Gastrocnemius medialis (tissue), 4 donors: ENCODE results near the gene LHX3. TPM values are rescaled to one million over a fixed set of nuclear protein-coding genes. Genes with fewer than 3 reads are reported as not detected.

Source experiments
- ATAC-seq, 2 donors: fragments of 150-250 bp; one replicate each; pipeline ENCODE4 v1.9.1; 2016
- DNase-seq, 2 donors: peaks; one replicate each; pipeline ENCODE4 v3.0.0-alpha.2; 2019
- H3K27ac ChIP-seq, 4 donors: fragments of 200-600 bp; sonication (generic); 1 replicate in 1 of 4; 2 replicates in 3 of 4; pipeline ENCODE4 v1.5.1; 2016 to 2018; ENCODE audit warnings: mild to moderate bottlenecking in 2 of 4, moderate library complexity in 1 of 4
- H3K27me3 ChIP-seq, 3 donors: fragments of 200-600 bp; sonication (generic) in 2 of 3; 1 replicate in 1 of 3; 2 replicates in 2 of 3; pipeline versions ENCODE4 v1.5.1 to v1.6.0; 2016 to 2019; ENCODE audit warnings: mild to moderate bottlenecking in 1 of 3, moderate library complexity in 1 of 3
- H3K36me3 ChIP-seq, 2 donors: fragments of 200-600 bp; sonication (generic) in 1 of 2; one replicate each; pipeline ENCODE4 v1.5.1; 2017 to 2018
- H3K4me1 ChIP-seq, 2 donors: fragments of 200-600 bp; sonication (generic) in 1 of 2; one replicate each; pipeline ENCODE4 v1.5.1; 2016 to 2017; ENCODE audit warnings: mild to moderate bottlenecking in 2 of 2
- H3K4me3 ChIP-seq, 4 donors: fragments of 200-600 bp; sonication (generic) in 3 of 4; 1 replicate in 1 of 4; 2 replicates in 3 of 4; pipeline ENCODE4 v1.5.1; 2016 to 2019; ENCODE audit warnings: mild to moderate bottlenecking in 2 of 4
- H3K9me3 ChIP-seq, 3 donors: fragments of 200-600 bp; sonication (generic) in 2 of 3; 1 replicate in 1 of 3; 2 replicates in 2 of 3; pipeline ENCODE4 v1.5.1; 2016 to 2019
- CTCF ChIP-seq, 5 experiments: fragments of 450-650 bp in 3 of 5; fragments of 200-600 bp in 2 of 5; sonication (generic) in 2 of 5; IDR thresholded peaks in 4 of 5; conservative IDR thresholded peaks in 1 of 5; 1 replicate in 4 of 5; 2 replicates in 1 of 5; pipeline ENCODE4 v1.5.1; 2016 to 2019; ENCODE audit warnings: antibody characterized with exemption in 5 of 5, mild to moderate bottlenecking in 3 of 5, moderate library complexity in 3 of 5
- POLR2A ChIP-seq, 2 donors: fragments of 450-650 bp; IDR thresholded peaks; one replicate each; pipeline ENCODE4 v1.6.1; 2017; ENCODE audit warnings: antibody characterized with exemption in 2 of 2, mild to moderate bottlenecking in 2 of 2, moderate library complexity in 2 of 2
- in situ Hi-C, 4 donors: fragments of 200-750 bp; cut with MboI; loops; one replicate each; pipeline versions ENCODE4 v1.15.0 to v1.8.0; 2017; ENCODE audit warnings: low sequenced_read_pairs in 4 of 4
- intact Hi-C: fragments of 100-400 bp; cut with DNase I; formaldehyde crosslinking; loops from one replicate; pipeline ENCODE4 v1.15.1; 2023; ENCODE audit warnings: low total_unique reads
- total RNA-seq, 4 donors: library from RNA; depleted of rRNA; stranded (reverse); fragments of >200 nt; gene quantifications; one replicate each; pipeline versions ENCODE4 v1.1.0 to v1.2.3, GENCODE V29; 2016

The LHX3 gene
- total RNA-seq, 4 donors from 2014 or later: not detected

- H3K4me3 ChIP-seq: no peak overlapping the region
- no peak for TF ChIP-seq CTCF (IDR thresholded peaks at IDR 0.05 in 4 of 5, conservative IDR thresholded peaks at IDR 0.05 in 1 of 5)
- no peak for TF ChIP-seq POLR2A (IDR thresholded peaks at IDR 0.05)
- in situ Hi-C loops: no loop called here
- H3K4me1 ChIP-seq: peaks cover 4 to 6% of the 10 kb centered on the region in 2 donors
- H3K9me3 ChIP-seq: no peaks in the 10 kb centered on the region
- intact Hi-C loops: no loop called here
- peaks cover 0 to 6% of the 10 kb centered on the region in 2 donors for H3K36me3 ChIP-seq
- no peaks in the 10 kb centered on the region for H3K27me3 ChIP-seq
- no peak overlapping the region for H3K27ac ChIP-seq
- ATAC-seq: no peak
- no peak for DNase-seq
These were observed 30.2 kb upstream of the LHX3 start for GRCh38 chr9:136235171-136235570.

GRCh38 chr9:136234597-136234996 lies 29.7 kb upstream of the LHX3 start:
- Histone ChIP-seq H3K27me3 (no peaks in the 10 kb centered on the region), H3K4me1 (peaks cover 0 to under 1% of the 10 kb centered on the region in 2 donors), H3K27ac (no peak overlapping the region), H3K36me3 (peaks cover 0 to 6% of the 10 kb centered on the region in 2 donors), H3K9me3 (no peaks in the 10 kb centered on the region), H3K4me3 (no peak overlapping the region)
- ATAC-seq (no peak), DNase-seq (no peak)
- no peak for TF ChIP-seq CTCF (IDR thresholded peaks at IDR 0.05 in 4 of 5, conservative IDR thresholded peaks at IDR 0.05 in 1 of 5)
- no peak for TF ChIP-seq POLR2A (IDR thresholded peaks at IDR 0.05)
- in situ Hi-C loops: no loop called here
- intact Hi-C loops: no loop called here

- TF ChIP-seq CTCF (IDR thresholded peaks at IDR 0.05 in 4 of 5, conservative IDR thresholded peaks at IDR 0.05 in 1 of 5) (no peak), POLR2A (IDR thresholded peaks at IDR 0.05) (no peak)
- Histone ChIP-seq H3K4me1 (no peaks in the 10 kb centered on the region), H3K9me3 (no peaks in the 10 kb centered on the region), H3K27me3 (no peaks in the 10 kb centered on the region), H3K4me3 (no peak overlapping the region), H3K36me3 (peaks cover 0 to 6% of the 10 kb centered on the region in 2 donors), H3K27ac (no peak overlapping the region)
- no peak for ATAC-seq
- no peak for DNase-seq
- in situ Hi-C loops: no loop called here
- intact Hi-C loops: no loop called here
These were observed 28.9 kb upstream of the LHX3 start for GRCh38 chr9:136233868-136234267.

GRCh38 chr9:136233411-136233810 lies 28.5 kb upstream of the LHX3 start:
- in situ Hi-C loops: no loop called here
- ATAC-seq (no peak), DNase-seq (no peak)
- Histone ChIP-seq H3K9me3 (no peaks in the 10 kb centered on the region), H3K36me3 (peaks cover 0 to 6% of the 10 kb centered on the region in 2 donors), H3K4me3 (no peak overlapping the region), H3K4me1 (no peaks in the 10 kb centered on the region), H3K27me3 (no peaks in the 10 kb centered on the region), H3K27ac (no peak overlapping the region)
- TF ChIP-seq CTCF (IDR thresholded peaks at IDR 0.05 in 4 of 5, conservative IDR thresholded peaks at IDR 0.05 in 1 of 5) (no peak), POLR2A (IDR thresholded peaks at IDR 0.05) (no peak)
- intact Hi-C loops: no loop called here

- peaks cover 0 to 6% of the 10 kb centered on the region in 2 donors for H3K36me3 ChIP-seq
- ATAC-seq (no peak), DNase-seq (no peak)
- TF ChIP-seq CTCF (IDR thresholded peaks at IDR 0.05 in 4 of 5, conservative IDR thresholded peaks at IDR 0.05 in 1 of 5) (no peak), POLR2A (IDR thresholded peaks at IDR 0.05) (no peak)
- no peak overlapping the region for H3K4me3 ChIP-seq
- intact Hi-C loops: no loop called here
- no peaks in the 10 kb centered on the region for H3K9me3 ChIP-seq
- in situ Hi-C loops: no loop called here
- H3K27me3 ChIP-seq: no peaks in the 10 kb centered on the region
- no peak overlapping the region for H3K27ac ChIP-seq
- no peaks in the 10 kb centered on the region for H3K4me1 ChIP-seq
These were observed 28.0 kb upstream of the LHX3 start for GRCh38 chr9:136232969-136233368.
